NCI-H446 treated with DMSO at 0.1 percent for 48 hours (cell line): ENCODE measurements around the gene CAMK2B.

ENCODE experiments used
- DNase-seq: peaks from one replicate; lab custom pipeline; 2025; lab: John Stamatoyannopoulos, UW

The CAMK2B gene

DNA sequence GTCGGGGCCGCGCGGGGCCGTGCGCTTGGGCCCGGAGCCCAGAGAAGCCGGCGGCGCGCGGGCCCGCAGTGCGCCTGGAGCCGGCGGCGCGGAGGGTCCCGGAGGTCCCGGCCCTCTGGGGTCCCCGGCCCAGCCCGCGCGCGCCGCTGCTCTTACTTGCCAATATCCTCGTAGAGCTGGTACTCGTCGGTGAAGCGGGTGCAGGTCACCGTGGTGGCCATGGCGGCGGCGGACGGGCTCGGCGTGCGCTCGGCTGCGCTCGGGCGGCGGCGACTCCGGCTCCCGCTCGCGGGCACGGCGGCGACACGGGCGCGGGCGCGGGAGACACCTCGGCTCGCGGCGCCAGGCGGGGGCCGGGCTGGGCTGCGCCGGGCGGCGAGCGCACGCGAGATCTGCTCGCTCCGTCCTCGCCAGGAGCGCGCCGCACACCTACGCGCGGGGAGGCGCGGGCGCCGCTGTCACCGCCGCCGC lies at the start of gene CAMK2B:
Gene CAMK2B (minus strand): TSS at position 394 of the 471 bp plus-strand sequence. CDS start 173 bp downstream, at position 221.
- DNase-seq: no peak

DNA sequence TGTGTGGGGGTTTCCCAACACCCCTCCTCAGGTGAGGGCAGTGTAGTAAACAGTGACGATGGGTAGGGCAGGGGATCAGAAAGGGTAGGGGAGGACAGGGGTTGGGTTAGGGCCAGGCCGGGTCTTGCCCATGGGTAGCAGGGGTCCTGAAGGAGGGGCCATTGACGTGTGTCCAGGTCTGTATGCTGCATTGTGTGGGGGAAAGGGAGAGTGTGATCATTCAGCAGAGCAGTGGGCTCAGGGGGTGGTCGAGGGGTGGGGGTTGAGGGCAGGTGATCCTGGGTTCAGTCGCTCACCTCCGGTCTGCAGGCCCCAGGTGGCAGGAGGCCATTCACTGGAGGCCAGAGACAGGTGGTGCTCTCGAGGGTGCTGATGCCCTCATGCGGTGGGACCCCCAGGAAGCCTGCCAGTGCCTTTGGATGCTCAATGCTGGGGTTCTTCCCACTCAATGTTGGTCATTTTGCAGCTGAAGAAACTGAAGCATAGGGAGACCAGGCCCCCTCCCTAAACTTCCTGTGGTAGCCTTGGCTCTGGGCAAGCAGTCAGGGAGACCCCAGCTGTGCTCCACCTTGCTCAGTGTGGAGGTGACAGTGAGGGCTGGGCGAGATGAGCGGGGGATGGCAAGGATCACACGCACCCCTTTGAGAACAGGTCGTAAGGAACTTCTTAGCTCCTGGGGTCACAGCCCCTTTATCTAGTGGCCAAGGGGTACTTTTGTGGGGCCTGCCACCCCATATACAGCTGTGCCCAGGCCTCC lies 48.8 kb upstream of the CAMK2B start:
- DNase-seq: no peak

DNA sequence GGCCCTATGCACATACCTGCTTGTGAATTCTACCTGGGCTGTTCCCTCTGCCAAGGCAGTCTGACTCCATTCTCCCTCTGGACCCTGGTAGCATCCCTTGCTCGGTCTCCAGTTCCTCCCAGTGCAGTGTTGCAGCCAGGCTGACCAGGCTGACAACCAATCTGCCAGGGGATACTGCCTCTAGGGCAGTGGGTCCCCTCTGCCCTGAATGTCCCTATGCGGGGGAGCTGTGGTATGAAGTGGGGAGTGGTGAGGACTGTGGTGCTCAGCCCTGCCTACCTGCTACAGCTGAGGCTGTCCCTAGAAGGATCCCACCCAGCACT lies 48.0 kb upstream of the CAMK2B start:
- no peak for DNase-seq

DNA sequence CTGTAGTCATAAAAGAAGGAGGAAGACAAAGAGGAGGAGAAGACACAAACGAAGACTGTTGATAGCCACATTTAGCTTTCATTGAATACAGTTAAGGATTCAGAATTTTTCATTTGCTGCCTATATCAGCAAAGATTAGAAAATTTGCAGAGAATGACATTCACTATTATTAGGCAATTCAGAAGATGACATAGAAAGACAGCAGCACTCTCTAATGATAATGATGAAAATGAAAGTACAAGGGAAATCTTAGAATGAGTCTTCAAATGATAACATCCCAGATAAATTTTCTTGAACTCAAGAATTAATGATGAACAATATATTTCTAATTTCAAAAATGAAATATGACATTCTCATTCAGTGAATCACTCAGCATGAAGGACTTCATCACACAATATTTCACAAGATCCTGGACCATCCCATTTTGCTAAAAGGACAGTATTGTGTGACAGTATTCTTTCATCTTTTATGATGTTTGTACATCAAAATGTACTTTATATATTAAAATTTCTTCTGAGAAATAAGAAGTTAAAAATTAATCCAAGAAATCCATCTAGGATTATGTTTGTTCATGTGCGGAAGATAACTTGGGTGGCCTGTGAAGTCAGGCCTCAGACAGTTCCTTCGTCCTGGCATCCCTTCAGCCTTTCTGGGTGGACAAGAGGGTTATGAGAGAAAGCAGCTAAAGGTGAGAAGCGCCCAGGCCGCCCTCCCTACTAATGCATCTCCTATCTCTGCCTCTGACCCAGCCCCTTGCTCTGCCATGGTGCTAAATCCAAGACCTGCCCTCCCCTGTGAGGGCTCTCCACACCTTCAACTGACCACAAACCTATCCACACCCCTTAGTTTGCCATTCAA lies 47.4 kb upstream of the CAMK2B start:
- no peak for DNase-seq

DNA sequence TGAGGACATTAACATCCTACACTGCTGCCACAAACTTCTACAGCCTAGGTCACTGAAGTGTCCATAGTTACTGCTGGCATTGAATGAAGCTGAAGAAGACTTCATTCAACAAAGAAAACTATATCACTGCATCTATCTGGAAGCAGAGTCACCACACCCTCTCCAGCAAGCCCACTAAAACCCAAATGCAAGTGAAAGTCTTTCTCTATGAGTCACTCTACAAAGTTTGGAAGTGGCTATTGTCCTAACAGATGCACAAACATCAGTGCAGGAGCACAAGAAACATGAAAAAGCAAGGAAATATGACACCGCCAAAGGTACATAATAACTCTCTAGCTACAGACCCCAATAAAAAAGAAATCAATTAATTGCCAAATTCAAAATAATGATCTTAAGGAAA lies 43.5 kb upstream of the CAMK2B start:
- DNase-seq: no peak

DNA sequence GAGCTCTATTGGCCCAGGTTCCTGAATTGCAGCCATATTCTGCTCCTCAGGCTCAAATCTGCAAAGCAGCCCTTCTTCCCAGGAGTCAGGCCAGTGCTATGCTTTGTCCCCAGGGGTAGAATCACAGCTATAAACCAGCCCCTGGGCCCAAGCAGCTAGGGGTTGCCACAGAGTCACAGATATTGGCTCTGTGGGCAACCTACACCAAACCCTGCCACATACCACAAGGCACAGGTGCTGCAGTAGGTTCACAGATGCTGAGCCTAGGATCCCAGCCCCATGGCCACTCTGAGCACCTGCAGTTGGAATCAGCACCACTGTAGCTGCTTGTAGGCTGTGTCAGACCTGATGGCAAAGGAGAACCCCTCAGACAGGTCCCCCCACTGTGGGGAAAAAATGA lies 43.1 kb upstream of the CAMK2B start:
- no peak for DNase-seq

DNA sequence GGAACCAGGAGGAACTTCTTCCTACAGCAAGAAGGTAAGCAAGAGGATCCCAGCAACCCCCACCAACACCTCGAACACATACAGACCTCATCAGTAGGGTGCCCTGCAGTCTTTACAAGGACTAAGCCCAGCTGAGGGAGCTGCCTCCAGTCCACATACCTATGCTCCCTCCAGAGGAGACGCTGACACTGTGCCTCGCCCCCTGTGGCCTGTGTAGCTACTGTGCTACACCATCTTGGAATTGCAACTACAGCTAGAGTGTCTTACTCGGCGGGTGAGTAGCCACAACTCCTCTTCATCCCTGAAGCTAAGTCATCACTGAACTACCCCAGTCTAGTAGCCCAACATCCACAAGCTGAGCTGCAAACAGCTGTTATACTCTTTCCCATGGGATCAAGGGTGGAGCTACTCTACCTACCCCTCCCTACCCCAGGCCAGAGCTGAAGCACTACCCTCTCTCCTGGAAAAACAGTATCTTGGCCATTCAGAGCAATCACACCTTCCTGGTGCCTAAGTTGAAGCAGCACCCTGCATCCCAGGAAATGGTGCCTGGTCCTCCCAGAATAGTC lies 42.2 kb upstream of the CAMK2B start:
- no peak for DNase-seq

DNA sequence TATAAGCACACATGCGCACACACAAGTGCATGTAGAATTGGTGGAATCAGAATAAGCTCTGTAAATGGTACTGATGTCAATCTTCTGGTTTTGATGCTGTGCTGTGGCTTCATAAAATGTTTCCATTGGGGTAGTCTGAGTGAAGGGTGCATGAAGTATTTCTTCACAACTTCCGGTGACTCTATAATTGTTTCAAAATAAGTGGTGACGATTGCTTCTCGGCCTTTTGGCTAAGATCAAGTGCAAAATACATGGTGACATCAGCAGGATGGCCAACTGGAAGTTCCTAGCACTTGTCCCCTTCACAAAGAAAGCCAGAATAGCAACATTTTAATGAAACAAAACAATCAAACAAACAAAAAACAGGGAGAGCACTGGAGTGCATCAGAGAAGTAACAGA lies 41.6 kb upstream of the CAMK2B start:
- no peak for DNase-seq

DNA sequence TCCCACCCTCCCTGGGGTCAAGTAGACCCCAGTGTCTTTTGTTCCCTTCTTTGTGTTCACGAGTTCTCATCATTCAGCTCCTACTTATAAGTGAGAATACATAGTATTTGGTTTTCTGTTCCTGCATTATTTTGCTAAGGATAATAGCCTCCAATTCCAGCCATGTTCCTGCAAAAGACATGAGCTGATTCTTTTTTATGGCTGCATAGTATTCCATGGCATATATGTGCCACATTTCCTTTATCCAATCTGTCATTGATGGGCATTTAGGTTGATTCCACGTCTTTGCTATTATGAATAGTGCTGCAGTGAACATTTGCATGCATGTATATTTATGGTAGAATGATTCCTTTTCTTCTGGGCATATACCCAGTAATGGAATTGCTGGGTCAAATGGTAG lies 28.3 kb upstream of the CAMK2B start:
- no peak for DNase-seq

DNA sequence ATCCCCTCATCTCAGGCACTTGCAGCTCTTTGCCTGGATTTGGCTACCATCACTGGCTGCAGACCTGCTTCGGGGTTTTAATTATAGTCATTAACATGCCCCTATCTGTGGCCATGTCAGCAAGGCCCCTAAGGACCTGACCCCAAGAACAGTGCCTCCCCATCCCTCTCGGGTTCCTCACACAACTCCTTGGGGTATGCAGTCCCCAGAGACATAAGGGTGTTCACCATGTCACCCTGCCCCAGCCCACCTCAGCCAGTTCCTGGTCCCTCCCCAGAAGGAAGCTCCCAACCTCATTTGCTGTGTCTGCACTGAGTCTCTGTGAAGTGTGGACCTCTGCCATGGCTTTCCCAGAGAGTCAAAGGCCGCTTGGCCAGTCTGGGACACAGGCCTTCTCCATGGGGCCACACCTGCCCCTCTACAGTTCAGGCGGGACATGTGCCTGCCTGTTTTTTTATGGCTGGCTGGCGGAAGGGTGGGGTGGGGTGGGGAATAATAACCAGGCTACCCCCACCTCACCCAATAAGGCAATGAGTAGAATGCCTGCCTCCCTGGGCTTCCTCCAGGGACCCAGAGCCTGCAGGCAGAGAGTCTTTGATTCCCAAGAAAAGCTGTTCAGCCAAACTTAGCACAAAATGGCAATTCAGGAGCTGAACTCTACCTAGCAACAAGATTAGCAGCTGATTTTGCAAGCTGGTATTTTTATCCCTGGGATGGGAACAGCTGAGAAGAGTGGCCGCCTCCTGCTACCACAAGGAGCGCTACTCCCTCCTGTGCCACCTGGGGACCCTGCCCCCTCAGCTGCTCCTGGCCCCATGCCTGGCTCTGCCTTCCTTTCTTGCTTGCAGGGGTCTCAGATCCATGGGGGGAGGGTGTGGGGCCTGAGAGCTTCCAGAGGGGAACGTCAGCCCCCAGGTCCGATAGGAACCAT lies 23.7 kb upstream of the CAMK2B start:
- DNase-seq: no peak

DNA sequence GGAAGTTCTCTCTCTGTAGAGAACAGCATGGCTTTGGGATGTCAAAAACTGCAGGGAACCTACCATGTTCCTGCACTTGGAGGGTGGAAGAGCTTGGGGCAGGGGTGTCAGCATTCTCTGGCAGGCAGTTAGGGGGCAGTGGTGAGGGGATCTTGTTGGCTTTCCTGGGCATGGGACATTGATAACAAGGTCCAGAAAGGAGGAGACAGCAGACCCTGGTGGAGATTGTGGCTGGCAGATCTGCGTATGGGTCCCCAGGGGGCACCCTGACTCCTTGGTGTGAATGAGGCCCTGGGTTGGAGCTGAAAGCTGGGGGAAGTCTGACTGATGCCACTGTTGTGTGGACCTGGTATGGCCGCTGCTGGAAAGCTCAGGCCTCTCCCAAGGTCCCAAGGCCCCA lies 22.9 kb upstream of the CAMK2B start:
- no peak for DNase-seq

DNA sequence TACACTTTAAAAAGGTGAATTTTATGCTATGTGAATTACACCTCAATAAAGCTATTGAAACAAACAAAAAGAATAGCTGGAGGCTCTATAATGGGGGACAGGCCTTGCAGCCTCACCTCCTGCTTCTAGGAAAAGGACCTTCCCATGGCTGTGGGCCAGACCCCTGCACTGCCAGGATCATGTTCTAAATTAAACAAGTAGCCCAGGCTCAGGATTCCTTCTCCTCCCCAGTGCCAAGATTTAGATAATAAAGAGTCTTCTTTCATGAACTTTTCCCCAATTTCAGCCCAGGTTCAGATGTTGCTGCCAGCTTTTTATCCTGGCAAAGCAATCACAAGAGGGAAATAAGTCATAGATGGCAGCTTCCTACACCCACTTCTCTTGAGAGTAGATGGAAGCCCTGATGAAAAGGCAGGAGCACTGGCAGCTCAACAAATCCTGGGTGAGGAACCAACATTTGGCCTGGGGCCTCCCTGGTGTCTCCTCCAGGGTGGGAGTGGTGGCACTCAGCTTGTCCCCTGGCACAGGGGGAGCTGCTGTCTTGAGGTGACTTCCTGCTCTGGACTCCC lies 22.2 kb upstream of the CAMK2B start:
- DNase-seq: peak; percentile 31

DNA sequence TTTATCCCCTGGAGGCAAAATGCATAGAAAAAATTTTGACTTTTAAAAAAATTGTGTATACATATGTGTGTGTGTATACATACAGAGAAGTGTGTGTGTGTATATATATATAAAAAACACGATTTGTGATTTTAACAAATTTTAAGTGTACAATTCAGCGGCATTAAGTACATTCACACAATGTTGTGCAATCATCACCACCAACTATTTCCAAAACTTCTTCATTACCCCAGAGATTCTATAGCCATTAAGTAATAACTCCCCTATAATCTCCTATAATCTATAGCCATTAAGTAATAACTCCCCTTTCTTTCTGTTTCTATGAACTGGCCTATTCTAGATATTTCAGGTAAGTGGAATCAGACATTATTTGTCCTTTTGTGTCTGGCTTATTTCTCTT lies 20.7 kb upstream of the CAMK2B start:
- DNase-seq: no peak

DNA sequence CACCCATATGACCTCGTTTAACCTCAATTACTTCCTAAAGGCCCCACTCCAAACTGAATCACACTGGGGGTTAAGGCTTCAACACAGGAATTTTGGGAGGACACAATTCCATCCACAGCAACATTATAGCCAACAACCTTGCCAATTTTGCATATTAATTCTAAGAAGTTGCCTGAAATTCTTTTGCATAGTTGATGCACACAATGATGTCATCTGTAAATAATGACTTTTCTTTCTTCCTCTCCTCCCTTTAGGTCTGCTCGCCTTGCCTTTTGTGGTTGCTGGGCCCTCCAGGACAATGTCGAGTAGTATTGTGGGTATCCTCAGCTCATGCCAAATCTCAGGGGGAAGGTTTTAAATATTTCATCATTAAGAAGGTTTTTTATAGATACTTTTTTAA lies 16.0 kb upstream of the CAMK2B start:
- no peak for DNase-seq

DNA sequence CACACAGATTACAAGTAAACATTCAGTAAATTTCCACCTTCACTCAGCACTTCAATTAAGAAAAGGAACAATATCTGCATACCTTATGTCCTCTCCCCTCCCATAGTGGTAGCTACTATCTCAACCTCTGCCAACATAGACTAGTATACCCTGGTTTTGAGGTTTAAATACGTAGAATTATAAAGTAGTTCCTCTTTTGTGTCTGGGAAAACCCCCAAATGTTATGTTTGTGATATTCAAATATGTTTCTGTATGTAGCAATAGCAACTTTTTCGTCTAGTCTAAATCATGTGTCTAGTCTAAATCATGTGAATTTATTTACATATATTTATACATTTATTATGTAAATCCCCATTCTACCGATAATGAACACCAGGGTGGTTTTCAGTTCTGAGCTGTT lies 13.2 kb upstream of the CAMK2B start:
- DNase-seq: no peak

DNA sequence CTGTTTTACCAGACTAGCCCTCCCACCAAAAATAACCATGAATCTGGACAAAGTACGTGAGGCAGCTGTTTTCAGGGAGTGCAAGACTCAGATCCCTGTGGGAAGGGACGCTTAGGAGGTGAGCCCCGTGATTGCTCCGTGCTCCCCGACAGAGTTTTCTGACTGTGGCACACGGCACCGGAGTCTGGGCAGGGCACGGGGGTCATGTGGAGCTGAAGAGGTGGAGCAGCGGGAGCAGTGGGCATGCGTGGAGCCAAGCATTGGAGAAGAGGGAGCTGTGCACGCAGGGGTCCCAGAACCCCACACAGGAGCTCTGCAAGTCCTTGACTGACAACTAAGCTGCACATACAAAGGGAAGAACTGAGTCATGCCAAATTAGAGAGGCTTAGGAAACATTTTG lies 11.1 kb upstream of the CAMK2B start:
- no peak for DNase-seq

DNA sequence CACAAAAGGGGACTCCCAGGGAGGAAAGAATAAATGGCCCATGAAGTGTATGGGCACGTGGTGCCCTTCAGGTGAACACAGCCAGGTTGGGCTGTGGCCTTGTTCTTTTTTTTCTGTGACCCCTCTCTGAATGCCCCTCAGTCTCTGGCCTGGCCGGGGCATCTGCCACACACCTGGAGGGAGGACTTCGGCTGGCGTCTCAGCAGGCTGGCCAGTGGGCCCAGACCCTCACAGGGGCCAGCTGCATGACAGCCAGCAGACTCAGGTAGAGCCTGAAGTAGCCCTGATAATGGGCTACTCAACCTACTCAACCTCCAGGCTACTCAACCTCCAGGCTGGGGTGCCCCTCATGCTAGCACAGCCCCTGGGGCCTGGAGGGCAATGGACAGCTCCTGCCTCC lies 9.8 kb upstream of the CAMK2B start:
- no peak for DNase-seq

DNA sequence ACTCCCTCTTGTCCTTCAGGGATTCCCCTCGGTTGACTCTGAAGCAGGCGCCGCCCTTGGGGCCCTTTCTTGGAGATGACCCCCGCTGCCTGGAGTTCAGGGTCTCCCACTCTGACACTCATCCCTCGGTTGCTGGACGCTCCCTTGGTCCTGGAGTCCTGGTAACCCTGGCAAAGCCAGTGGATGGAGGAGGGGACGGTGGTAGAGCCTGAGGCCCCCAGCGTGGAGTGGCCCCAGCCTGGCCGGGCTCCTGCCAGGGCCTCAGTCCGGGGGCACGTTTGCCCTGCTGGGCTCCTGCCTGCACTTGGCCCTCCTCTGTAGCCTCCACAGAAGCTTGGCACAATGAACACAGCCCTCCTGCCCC lies 9.3 kb upstream of the CAMK2B start:
- no peak for DNase-seq

DNA sequence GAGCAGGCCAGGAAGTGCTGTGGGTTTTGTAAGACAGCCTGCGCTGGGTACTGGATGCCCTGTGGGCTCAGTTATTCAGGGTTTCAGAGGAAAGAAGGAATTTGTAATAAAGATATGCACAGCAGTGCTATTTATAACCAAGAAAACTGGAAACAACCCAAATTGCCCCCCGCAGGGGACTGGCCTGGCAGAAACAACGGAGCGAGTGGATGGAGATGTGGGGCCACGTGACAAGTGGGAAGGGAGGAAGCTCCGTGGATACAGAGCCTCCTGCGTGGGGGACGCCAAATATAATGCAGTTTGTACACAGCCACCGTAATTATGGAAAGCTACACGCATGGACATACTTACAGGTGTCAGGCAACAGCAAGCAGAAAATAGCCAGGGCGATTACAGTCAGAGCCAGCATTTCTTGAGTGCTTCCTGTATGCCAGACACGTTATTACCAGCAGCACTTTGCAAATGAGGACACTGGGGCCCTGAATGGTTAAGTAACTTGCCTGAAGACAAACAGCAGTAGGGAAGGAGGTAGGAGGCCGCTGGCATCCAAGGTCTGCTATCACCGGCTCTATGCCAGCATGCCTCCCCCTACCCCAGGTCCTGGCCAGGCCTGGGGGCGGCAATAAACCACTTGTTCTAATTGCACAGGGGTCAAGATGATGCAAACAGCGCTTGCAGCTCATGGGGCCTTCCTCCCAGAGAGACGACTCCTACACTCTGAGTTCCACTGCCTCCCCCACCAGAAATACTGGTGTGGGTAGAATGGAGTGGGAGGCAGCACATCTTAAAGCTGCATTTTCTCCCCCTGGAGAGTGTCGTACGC lies 8.7 kb upstream of the CAMK2B start:
- no peak for DNase-seq

DNA sequence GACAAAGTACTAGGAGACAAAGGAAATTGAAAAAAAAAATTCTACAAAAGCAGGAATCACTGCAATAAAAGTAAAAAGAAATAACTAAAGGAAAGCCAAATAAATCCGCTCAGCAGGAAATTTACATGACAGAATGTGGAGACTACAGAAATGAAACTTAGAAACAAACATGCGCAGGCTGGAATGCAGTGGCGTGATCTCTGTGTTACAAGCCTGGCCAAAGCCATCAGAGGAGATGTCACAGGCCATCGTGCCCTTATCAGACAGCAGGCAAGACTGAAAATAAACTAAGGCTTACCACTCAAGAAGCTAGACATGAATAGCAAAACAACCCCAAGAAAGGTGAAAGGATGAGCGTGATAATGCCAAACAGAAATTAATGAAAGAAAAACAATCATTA lies 6.3 kb upstream of the CAMK2B start:
- DNase-seq: no peak

DNA sequence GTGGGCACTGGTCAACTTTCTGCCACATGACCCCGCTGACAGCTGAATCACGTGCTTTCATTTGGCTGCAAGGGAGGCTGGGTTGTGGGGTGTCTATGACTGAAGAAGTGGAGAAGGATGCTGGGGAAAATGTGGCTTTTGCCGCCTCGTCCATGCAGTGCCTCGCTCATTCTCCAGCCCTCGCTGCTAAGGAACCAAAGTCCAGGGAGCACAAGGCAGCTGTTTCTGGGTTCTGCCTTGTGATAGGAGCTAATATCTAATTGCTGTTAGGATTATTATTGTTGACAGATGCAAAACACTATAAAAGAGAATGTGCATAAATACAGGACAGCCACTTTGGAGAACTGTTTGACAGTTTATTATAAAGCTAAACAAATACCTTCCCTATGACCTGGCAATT lies 4.9 kb upstream of the CAMK2B start:
- DNase-seq: no peak
